Stimulated activated CD8-positive, alpha-beta memory T cell treated with anti-CD3 and anti-CD28 coated beads, Interleukin-12 subunit alpha, Interleukin-12 subunit beta, amount 100 ng/mL, for 24 hours (primary cell): Measurements from ENCODE around the gene UBAC1.

Experiments used
- DNase-seq: peaks from one replicate; pipeline ENCODE4 v3.0.0-alpha.2; 2020; ENCODE audit errors: extremely low read depth

Gene UBAC1

GRCh38 chr9:135883410-135884089 lies 77.6 kb downstream of the UBAC1 start:
- no peak for DNase-seq
